ENCODE measurements around the gene EFNB2. TPM values are rescaled to one million over a fixed set of nuclear protein-coding genes. Genes with fewer than 3 reads are reported as not detected.

Gene EFNB2
- total and polyA plus RNA-seq, 9 of the 15 experiments (the other 6 are each of a cell fraction or from before 2014, with no cell fraction given): 0.01 to 0.29 (median 0.18) TPM

- intact Hi-C loops (cut with micrococcal nuclease): no loop called here
- CTCF ChIA-PET (ENCODE audit: low intra/inter-chr PET ratio): no interaction called here
- POLR2A ChIA-PET: interaction anchor here (1.4 kb wide), 1 partner anchor 471 kb away, joined by 4 read pairs; no protein-coding TSS in a partner anchor
- in situ Hi-C loops (cut with MboI): no loop called here
- no peaks in the 10 kb centered on the region for H3K9me3 ChIP-seq (replicated peaks; ENCODE audit: control insufficient read depth, insufficient read depth, low read depth, low read length)
- WGBS (ENCODE audit: insufficient coverage, low coverage, missing lambda C conversion rate): 0% methylated on average over 4 of the region's 7 CpGs
- H3K4me3 ChIP-seq: no peak overlapping the region
- no peaks in the 10 kb centered on the region; a peak in 1 of 5 replicates for H3K27me3 ChIP-seq (ENCODE audit: control insufficient read depth in 2 of 2, insufficient read depth in 2 of 2, low read length in 2 of 2)
- H3K9me1 ChIP-seq (ENCODE audit: control insufficient read depth, insufficient read depth, low read length): no peaks in the 10 kb centered on the region
- no peak overlapping the region for H2AFZ ChIP-seq (ENCODE audit: low read depth, low read length)
- BruUV-seq (replicated peaks): no TSS peak
- ATAC-seq: no peak
- no peak overlapping the region for H3K27ac ChIP-seq (ENCODE audit: extremely low read depth, low read depth, low read length)
- H3K4me2 ChIP-seq (ENCODE audit: insufficient read depth, low read length): no peak overlapping the region
- H3K36me3 ChIP-seq (ENCODE audit: control insufficient read depth, insufficient read depth, low read length): no peaks in the 10 kb centered on the region
- H3K4me1 ChIP-seq (replicated peaks in 1 of 2; ENCODE audit: control insufficient read depth in 2 of 2, insufficient read depth in 2 of 2, low read length in 2 of 2): no peaks in the 10 kb centered on the region
- H3K9ac ChIP-seq (ENCODE audit: insufficient read depth in 1 of 2, low read depth in 2 of 2, low read length in 2 of 2): no peak overlapping the region
- DNase-seq (ENCODE audit: extremely low read depth in 1 of 4, low spot score in 3 of 4): no peak
- no peaks in the 10 kb centered on the region for H3K79me2 ChIP-seq (ENCODE audit: control insufficient read depth, insufficient read depth, low read length)
- FAIRE-seq: no peak
- no peaks in the 10 kb centered on the region for H4K20me1 ChIP-seq (replicated peaks; ENCODE audit: control insufficient read depth, insufficient read depth, low read length)
- TF ChIP-seq SPI1 (IDR thresholded peaks at IDR 0.05; ENCODE audit: borderline replicate concordance, low read depth, low read length): no peak
- no peak for TF ChIP-seq NR3C1 (CRISPR knock-in tag; IDR thresholded peaks at IDR 0.05)
- no peak for TF ChIP-seq ZNF76 (CRISPR knock-in tag; IDR thresholded peaks at IDR 0.05; ENCODE audit: borderline replicate concordance)
- no peak for TF ChIP-seq MYNN (IDR thresholded peaks at IDR 0.05)
- no peak for TF ChIP-seq MYNN (CRISPR knock-in tag; IDR thresholded peaks at IDR 0.05)
- TF ChIP-seq CSDE1 (IDR thresholded peaks at IDR 0.05): no peak
- TF ChIP-seq NELFE (IDR thresholded peaks at IDR 0.05; ENCODE audit: insufficient read depth, insufficient read length): no peak
- no peak for TF ChIP-seq ERF (CRISPR knock-in tag; IDR thresholded peaks at IDR 0.05)
- TF ChIP-seq, protein P1, sequence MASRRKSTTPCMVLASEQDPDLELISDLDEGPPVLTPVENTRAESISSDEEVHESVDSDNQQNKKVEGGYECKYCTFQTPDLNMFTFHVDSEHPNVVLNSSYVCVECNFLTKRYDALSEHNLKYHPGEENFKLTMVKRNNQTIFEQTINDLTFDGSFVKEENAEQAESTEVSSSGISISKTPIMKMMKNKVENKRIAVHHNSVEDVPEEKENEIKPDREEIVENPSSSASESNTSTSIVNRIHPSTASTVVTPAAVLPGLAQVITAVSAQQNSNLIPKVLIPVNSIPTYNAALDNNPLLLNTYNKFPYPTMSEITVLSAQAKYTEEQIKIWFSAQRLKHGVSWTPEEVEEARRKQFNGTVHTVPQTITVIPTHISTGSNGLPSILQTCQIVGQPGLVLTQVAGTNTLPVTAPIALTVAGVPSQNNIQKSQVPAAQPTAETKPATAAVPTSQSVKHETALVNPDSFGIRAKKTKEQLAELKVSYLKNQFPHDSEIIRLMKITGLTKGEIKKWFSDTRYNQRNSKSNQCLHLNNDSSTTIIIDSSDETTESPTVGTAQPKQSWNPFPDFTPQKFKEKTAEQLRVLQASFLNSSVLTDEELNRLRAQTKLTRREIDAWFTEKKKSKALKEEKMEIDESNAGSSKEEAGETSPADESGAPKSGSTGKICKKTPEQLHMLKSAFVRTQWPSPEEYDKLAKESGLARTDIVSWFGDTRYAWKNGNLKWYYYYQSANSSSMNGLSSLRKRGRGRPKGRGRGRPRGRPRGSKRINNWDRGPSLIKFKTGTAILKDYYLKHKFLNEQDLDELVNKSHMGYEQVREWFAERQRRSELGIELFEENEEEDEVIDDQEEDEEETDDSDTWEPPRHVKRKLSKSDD (conservative IDR thresholded peaks at IDR 0.05; ENCODE audit: low read length): no peak
- TF ChIP-seq ESRRB (CRISPR knock-in tag; IDR thresholded peaks at IDR 0.05; ENCODE audit: borderline replicate concordance): no peak
- TF ChIP-seq ELF4 (CRISPR knock-in tag; IDR thresholded peaks at IDR 0.05): no peak
- TF ChIP-seq RBM34 (IDR thresholded peaks at IDR 0.05; ENCODE audit: borderline replicate concordance, insufficient read depth, low read length): no peak
- TF ChIP-seq, protein P2, sequence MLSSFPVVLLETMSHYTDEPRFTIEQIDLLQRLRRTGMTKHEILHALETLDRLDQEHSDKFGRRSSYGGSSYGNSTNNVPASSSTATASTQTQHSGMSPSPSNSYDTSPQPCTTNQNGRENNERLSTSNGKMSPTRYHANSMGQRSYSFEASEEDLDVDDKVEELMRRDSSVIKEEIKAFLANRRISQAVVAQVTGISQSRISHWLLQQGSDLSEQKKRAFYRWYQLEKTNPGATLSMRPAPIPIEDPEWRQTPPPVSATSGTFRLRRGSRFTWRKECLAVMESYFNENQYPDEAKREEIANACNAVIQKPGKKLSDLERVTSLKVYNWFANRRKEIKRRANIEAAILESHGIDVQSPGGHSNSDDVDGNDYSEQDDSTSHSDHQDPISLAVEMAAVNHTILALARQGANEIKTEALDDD (IDR thresholded peaks at IDR 0.05): no peak
- TF ChIP-seq, protein P3, sequence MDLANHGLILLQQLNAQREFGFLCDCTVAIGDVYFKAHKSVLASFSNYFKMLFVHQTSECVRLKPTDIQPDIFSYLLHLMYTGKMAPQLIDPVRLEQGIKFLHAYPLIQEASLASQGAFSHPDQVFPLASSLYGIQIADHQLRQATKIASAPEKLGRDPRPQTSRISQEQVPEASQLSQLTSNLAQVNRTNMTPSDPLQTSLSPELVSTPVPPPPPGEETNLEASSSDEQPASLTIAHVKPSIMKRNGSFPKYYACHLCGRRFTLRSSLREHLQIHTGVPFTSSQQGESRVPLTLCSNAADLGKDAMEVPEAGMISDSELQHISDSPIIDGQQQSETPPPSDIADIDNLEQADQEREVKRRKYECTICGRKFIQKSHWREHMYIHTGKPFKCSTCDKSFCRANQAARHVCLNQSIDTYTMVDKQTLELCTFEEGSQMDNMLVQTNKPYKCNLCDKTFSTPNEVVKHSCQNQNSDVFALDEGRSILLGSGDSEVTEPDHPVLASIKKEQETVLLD (IDR thresholded peaks at IDR 0.05): no peak
Observed at GRCh38 chr13:106453101-106453500, 82.4 kb downstream of the EFNB2 start.

Data from K562 (cell line).